GM19455 (cell line): Measurements from ENCODE around the gene ACTG1.
"Not testable (repeated sequence)": the region's sequence is repeated elsewhere in the genome, so short reads cannot be mapped to it uniquely, and the experiment has no call there.

ENCODE experiments used
- ATAC-seq: cut with Tn5 transposase; IDR thresholded peaks from one replicate; pipeline ENCODE4 v1.9.1; 2021; ENCODE audit not compliant: unreplicated experiment

ACTG1 gene

GRCh38 chr17:81533339-81534141 lies 20.9 kb upstream of the ACTG1 start:
- no peak for ATAC-seq

GRCh38 chr17:81532490-81533287 lies 20.1 kb upstream of the ACTG1 start:
- no peak for ATAC-seq

- ATAC-seq = not testable (repeated sequence)
Observed at GRCh38 chr17:81531998-81532404, 19.4 kb upstream of the ACTG1 start.

- not testable (repeated sequence) for ATAC-seq
Observed at GRCh38 chr17:81531013-81531412, 18.4 kb upstream of the ACTG1 start.

- ATAC-seq = no peak
Observed at GRCh38 chr17:81529437-81529803, 16.8 kb upstream of the ACTG1 start.

GRCh38 chr17:81528651-81529436 lies 16.2 kb upstream of the ACTG1 start:
- ATAC-seq = no peak

- no peak for ATAC-seq
Observed at GRCh38 chr17:81528384-81528650, 15.7 kb upstream of the ACTG1 start.

GRCh38 chr17:81527591-81528383 lies 15.2 kb upstream of the ACTG1 start, which contains the start of gene FSCN2:
Gene FSCN2 (plus strand): TSS chr17:81528377. CDS start chr17:81528532, 155 bp downstream.
- ATAC-seq = no peak

GRCh38 chr17:81526662-81527571 lies 14.3 kb upstream of the ACTG1 start:
- no peak for ATAC-seq

GRCh38 chr17:81524865-81525159 lies 12.2 kb upstream of the ACTG1 start:
- no peak for ATAC-seq

- ATAC-seq = no peak
Observed at GRCh38 chr17:81524039-81524864, 11.7 kb upstream of the ACTG1 start.

- ATAC-seq = no peak
Observed at GRCh38 chr17:81523402-81524038, 10.9 kb upstream of the ACTG1 start.

- ATAC-seq = no peak
Observed at GRCh38 chr17:81522491-81523401, 10.1 kb upstream of the ACTG1 start.

- ATAC-seq = no peak
Observed at GRCh38 chr17:81520021-81520901, 7.7 kb upstream of the ACTG1 start.

GRCh38 chr17:81519284-81520020 lies 6.9 kb upstream of the ACTG1 start:
- no peak for ATAC-seq

- no peak for ATAC-seq
Observed at GRCh38 chr17:81518785-81519283, 6.2 kb upstream of the ACTG1 start.
